WTC11 (cell line): ENCODE measurements around the gene BCL2L11.

ENCODE experiments used
- FOXK1 ChIP-seq: sonication (generic); formaldehyde crosslinking; IDR thresholded peaks from 2 replicates; pipeline ENCODE4 v1.8.0; 2022; ENCODE audit warnings: mild to moderate bottlenecking, moderate library complexity, missing genetic modification reagents
- KAT7 ChIP-seq: sonication (generic); formaldehyde crosslinking; IDR thresholded peaks from 2 replicates; pipeline ENCODE4 v1.8.1; 2023; ENCODE audit warnings: missing genetic modification reagents, mild to moderate bottlenecking, borderline replicate concordance
- MXD4 ChIP-seq: fragments of 250-450 bp; sonication (Bioruptor Pico); IDR thresholded peaks from 2 replicates; pipeline ENCODE4 v1.8.0; 2021; ENCODE audit warnings: mild to moderate bottlenecking, moderate library complexity, borderline replicate concordance
- NFYB ChIP-seq: sonication (generic); formaldehyde crosslinking; conservative IDR thresholded peaks from 2 replicates; pipeline ENCODE4 v1.8.0; 2022; ENCODE audit warnings: low read depth, missing genetic modification reagents
- TCF7 ChIP-seq: sonication (generic); formaldehyde crosslinking; IDR thresholded peaks from 2 replicates; pipeline ENCODE4 v1.8.0; 2022; ENCODE audit warnings: mild to moderate bottlenecking, low read depth, missing genetic modification reagents, moderate library complexity
- TF ChIP-seq, protein P1 (sequence below): fragments of 200-600 bp; IDR thresholded peaks from 2 replicates; pipeline ENCODE4 v1.8.0; 2022; ENCODE audit warnings: antibody characterized with exemption
- TF ChIP-seq, protein P2 (sequence below): sonication (generic); formaldehyde crosslinking; IDR thresholded peaks from 2 replicates; pipeline ENCODE4 v1.8.1; 2023; ENCODE audit warnings: mild to moderate bottlenecking, missing genetic modification reagents
- TF ChIP-seq, protein P3 (sequence below): sonication (generic); formaldehyde crosslinking; IDR thresholded peaks from 2 replicates; pipeline ENCODE4 v1.8.1; 2023; ENCODE audit warnings: mild to moderate bottlenecking, moderate library complexity, missing genetic modification reagents

DNA sequence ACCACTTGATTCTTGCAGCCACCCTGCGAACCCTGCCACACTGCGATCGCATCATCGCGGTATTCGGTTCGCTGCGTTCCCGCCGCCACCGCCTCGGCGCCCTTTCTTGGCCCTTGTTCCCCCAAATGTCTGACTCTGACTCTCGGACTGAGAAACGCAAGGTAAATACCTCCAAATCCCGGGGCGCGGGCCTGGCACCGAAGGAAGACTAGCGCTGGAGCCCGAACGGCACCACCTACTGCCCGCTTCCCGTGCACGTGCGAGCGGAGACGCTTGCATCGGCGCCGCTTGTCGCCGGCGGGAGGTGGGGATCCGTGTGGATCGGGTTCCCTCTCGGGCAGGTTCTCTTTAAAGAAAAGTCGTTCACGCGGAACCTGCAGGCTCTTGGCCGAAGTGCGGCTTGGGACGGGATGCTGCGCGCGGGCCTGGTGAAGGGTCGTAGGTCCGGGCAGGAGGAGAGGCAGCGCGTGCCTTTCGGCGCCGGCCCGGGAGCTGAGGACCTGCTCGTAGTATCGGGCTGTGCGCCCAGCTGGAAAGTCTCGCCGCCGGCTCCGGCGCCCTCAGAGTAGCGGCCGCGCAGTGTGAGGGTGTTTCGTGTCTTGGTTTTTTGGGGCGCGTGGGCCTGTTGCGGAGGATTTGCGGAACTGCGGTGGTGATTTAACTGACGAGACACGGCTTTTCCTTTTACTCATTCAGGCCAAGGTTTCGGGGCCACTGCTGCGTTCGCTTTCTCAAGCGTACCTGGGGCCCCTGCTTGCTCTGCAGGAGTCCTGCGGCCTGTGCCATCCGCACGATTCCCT is 514 bp downstream of the BCL2L11 start:
- TF ChIP-seq, protein P1, sequence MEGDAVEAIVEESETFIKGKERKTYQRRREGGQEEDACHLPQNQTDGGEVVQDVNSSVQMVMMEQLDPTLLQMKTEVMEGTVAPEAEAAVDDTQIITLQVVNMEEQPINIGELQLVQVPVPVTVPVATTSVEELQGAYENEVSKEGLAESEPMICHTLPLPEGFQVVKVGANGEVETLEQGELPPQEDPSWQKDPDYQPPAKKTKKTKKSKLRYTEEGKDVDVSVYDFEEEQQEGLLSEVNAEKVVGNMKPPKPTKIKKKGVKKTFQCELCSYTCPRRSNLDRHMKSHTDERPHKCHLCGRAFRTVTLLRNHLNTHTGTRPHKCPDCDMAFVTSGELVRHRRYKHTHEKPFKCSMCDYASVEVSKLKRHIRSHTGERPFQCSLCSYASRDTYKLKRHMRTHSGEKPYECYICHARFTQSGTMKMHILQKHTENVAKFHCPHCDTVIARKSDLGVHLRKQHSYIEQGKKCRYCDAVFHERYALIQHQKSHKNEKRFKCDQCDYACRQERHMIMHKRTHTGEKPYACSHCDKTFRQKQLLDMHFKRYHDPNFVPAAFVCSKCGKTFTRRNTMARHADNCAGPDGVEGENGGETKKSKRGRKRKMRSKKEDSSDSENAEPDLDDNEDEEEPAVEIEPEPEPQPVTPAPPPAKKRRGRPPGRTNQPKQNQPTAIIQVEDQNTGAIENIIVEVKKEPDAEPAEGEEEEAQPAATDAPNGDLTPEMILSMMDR = no peak
- TF ChIP-seq KAT7 (CRISPR knock-in tag) = no peak
- TF ChIP-seq, protein P2, sequence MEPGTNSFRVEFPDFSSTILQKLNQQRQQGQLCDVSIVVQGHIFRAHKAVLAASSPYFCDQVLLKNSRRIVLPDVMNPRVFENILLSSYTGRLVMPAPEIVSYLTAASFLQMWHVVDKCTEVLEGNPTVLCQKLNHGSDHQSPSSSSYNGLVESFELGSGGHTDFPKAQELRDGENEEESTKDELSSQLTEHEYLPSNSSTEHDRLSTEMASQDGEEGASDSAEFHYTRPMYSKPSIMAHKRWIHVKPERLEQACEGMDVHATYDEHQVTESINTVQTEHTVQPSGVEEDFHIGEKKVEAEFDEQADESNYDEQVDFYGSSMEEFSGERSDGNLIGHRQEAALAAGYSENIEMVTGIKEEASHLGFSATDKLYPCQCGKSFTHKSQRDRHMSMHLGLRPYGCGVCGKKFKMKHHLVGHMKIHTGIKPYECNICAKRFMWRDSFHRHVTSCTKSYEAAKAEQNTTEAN (CRISPR knock-in tag) = no peak
- TF ChIP-seq, protein P3, sequence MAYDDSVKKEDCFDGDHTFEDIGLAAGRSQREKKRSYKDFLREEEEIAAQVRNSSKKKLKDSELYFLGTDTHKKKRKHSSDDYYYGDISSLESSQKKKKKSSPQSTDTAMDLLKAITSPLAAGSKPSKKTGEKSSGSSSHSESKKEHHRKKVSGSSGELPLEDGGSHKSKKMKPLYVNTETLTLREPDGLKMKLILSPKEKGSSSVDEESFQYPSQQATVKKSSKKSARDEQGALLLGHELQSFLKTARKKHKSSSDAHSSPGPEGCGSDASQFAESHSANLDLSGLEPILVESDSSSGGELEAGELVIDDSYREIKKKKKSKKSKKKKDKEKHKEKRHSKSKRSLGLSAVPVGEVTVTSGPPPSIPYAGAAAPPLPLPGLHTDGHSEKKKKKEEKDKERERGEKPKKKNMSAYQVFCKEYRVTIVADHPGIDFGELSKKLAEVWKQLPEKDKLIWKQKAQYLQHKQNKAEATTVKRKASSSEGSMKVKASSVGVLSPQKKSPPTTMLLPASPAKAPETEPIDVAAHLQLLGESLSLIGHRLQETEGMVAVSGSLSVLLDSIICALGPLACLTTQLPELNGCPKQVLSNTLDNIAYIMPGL (CRISPR knock-in tag) = no peak
- TF ChIP-seq MXD4 (CRISPR knock-in tag) = no peak
- no peak for TF ChIP-seq FOXK1 (CRISPR knock-in tag)
- TF ChIP-seq TCF7 = no peak
- TF ChIP-seq NFYB (CRISPR knock-in tag) = no peak
